22Rv1 (cell line): Measurements from ENCODE around the gene AP2M1.

Source experiments
- CTCF ChIP-seq: fragments of 450-650 bp; IDR thresholded peaks from 2 replicates; pipeline ENCODE4 v1.5.1; 2017; ENCODE audit warnings: mild to moderate bottlenecking
- ZFX ChIP-seq: fragments of 450-650 bp; IDR thresholded peaks from 2 replicates; pipeline ENCODE4 v1.6.1; 2017; ENCODE audit warnings: antibody characterized with exemption, borderline replicate concordance

GRCh38 chr3:184135911-184136260 is 38.8 kb upstream of the AP2M1 start:
- no peak for TF ChIP-seq ZFX
- no peak for TF ChIP-seq CTCF
